IPS-18c (cell line): ENCODE results near the gene SLC16A10.
A peak's percentile ranks its signal among the peaks of the same experiment; 100 is the strongest.
"Not testable (repeated sequence)": the region's sequence is repeated elsewhere in the genome, so short reads cannot be mapped to it uniquely, and the experiment has no call there.

Experiments used
- H3K4me3 ChIP-seq: 2 replicates; pipeline ENCODE4 v1.7.0; 2013; ENCODE audit warnings: low read depth, mild to moderate bottlenecking, low read length, moderate library complexity; ENCODE audit not compliant: insufficient read depth
- H3K9me3 ChIP-seq: one replicate; pipeline ENCODE4 v1.6.1; 2013; ENCODE audit warnings: mild to moderate bottlenecking, low read length, moderate library complexity; ENCODE audit not compliant: control insufficient read depth, insufficient read depth

The SLC16A10 gene

GRCh38 chr6:111087106-111087835 lies at the start of gene SLC16A10:
SLC16A10 (plus strand) TSS chr6:111087503; CDS start chr6:111087753, 250 bp downstream.
- H3K9me3 ChIP-seq = no peaks in the 10 kb centered on the region
- H3K4me3 ChIP-seq = peak within 1 kb of the TSS; percentile 80

GRCh38 chr6:111038534-111039252 lies 48.6 kb upstream of the SLC16A10 start:
- Histone ChIP-seq H3K9me3 (no peaks in the 10 kb centered on the region), H3K4me3 (no peak overlapping the region)

- H3K4me3 ChIP-seq = no peak overlapping the region
- H3K9me3 ChIP-seq = no peaks in the 10 kb centered on the region
Observed at GRCh38 chr6:111041917-111042316, 45.4 kb upstream of the SLC16A10 start.

GRCh38 chr6:111047244-111047643 lies 40.1 kb upstream of the SLC16A10 start:
- no peaks in the 10 kb centered on the region for H3K9me3 ChIP-seq
- no peak overlapping the region for H3K4me3 ChIP-seq

GRCh38 chr6:111050261-111051023 lies 36.9 kb upstream of the SLC16A10 start:
- Histone ChIP-seq H3K4me3 (no peak overlapping the region), H3K9me3 (no peaks in the 10 kb centered on the region)

- Histone ChIP-seq H3K4me3 (no peak overlapping the region), H3K9me3 (no peaks in the 10 kb centered on the region)
Observed at GRCh38 chr6:111052171-111052570, 35.1 kb upstream of the SLC16A10 start.

- no peaks in the 10 kb centered on the region for H3K9me3 ChIP-seq
- H3K4me3 ChIP-seq = no peak overlapping the region
Observed at GRCh38 chr6:111057074-111057752, 30.1 kb upstream of the SLC16A10 start.

- H3K4me3 ChIP-seq = no peak overlapping the region
- no peaks in the 10 kb centered on the region for H3K9me3 ChIP-seq
Observed at GRCh38 chr6:111061508-111061907, 25.8 kb upstream of the SLC16A10 start.

GRCh38 chr6:111061985-111062384 lies 25.3 kb upstream of the SLC16A10 start:
- H3K4me3 ChIP-seq, H3K9me3 ChIP-seq: not testable (repeated sequence)

GRCh38 chr6:111062860-111063259 lies 24.4 kb upstream of the SLC16A10 start:
- H3K9me3 ChIP-seq, H3K4me3 ChIP-seq: not testable (repeated sequence)

GRCh38 chr6:111068109-111068865 lies 19.0 kb upstream of the SLC16A10 start:
- H3K9me3 ChIP-seq = no peaks in the 10 kb centered on the region
- H3K4me3 ChIP-seq = no peak overlapping the region

GRCh38 chr6:111068866-111069234 lies 18.5 kb upstream of the SLC16A10 start:
- Histone ChIP-seq H3K9me3 (no peaks in the 10 kb centered on the region), H3K4me3 (no peak overlapping the region)

GRCh38 chr6:111069382-111070104 lies 17.8 kb upstream of the SLC16A10 start:
- no peak overlapping the region for H3K4me3 ChIP-seq
- no peaks in the 10 kb centered on the region for H3K9me3 ChIP-seq

- no peak overlapping the region for H3K4me3 ChIP-seq
- no peaks in the 10 kb centered on the region for H3K9me3 ChIP-seq
Observed at GRCh38 chr6:111070105-111071005, 16.9 kb upstream of the SLC16A10 start.

GRCh38 chr6:111072801-111073360 lies 14.4 kb upstream of the SLC16A10 start:
- H3K4me3 ChIP-seq = no peak overlapping the region

More at GRCh38 chr6:111072801-111073360, 14.4 kb upstream of the SLC16A10 start:
- H3K9me3 ChIP-seq = no peaks in the 10 kb centered on the region
